Measurements from ENCODE around the gene COL1A2.

Gene COL1A2

DNA sequence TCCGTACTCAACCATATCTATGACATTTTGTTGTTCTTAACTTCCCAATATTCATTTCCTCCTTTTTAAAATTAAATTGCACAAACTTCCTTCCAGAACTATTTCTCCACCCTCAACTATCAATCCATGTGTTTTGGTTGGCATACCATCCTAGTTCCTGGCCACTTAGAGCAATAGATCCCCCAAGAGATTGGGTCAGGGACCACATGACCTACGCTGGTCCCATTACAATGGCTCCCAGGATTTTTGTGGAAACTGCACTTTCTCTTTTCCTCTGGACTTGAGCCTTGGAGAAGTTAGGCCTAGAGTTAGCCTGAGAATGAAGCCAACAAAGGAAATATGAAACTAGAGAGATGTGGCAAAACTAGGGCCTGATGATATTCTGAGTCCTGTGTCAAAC is 59.2 kb downstream of the COL1A2 start:
- no peak for DNase-seq (ENCODE audit: extremely low spot score)
- TF ChIP-seq, protein P1, sequence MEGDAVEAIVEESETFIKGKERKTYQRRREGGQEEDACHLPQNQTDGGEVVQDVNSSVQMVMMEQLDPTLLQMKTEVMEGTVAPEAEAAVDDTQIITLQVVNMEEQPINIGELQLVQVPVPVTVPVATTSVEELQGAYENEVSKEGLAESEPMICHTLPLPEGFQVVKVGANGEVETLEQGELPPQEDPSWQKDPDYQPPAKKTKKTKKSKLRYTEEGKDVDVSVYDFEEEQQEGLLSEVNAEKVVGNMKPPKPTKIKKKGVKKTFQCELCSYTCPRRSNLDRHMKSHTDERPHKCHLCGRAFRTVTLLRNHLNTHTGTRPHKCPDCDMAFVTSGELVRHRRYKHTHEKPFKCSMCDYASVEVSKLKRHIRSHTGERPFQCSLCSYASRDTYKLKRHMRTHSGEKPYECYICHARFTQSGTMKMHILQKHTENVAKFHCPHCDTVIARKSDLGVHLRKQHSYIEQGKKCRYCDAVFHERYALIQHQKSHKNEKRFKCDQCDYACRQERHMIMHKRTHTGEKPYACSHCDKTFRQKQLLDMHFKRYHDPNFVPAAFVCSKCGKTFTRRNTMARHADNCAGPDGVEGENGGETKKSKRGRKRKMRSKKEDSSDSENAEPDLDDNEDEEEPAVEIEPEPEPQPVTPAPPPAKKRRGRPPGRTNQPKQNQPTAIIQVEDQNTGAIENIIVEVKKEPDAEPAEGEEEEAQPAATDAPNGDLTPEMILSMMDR (IDR thresholded peaks at IDR 0.05; ENCODE audit: control extremely low read depth, extremely low read depth, low read depth, missing control alignments) = no peak
- POLR2A ChIA-PET = no interaction called here
- CTCF ChIA-PET = no interaction called here

DNA sequence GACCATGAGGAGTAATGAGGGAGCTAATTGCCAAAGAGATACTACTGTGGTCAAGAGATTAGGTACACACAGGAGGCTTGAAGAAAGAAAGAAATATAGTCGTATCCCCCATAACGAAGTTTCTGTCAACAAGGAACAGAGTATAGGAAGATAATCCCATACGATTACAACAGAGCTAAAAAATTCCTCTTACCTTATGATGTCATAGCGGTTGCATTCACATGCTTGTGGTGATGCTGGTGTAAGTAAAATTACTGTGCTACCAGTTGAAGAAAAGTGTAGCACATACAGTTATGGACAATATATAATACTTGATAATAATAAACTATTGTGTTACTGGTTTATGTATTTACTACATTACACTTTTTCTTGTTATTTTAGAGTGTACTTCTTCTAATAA is 63.3 kb downstream of the COL1A2 start:
- ChIA-PET POLR2A (no interaction called here), CTCF (interaction anchor here (1.7 to 3.7 kb wide), 2 partner anchors 9 to 12 kb away, joined by 3 to 28 read pairs; no protein-coding TSS in a partner anchor)
- TF ChIP-seq, protein P1 (IDR thresholded peaks at IDR 0.05; ENCODE audit: control extremely low read depth, extremely low read depth, low read depth, missing control alignments) = no peak
- DNase-seq (ENCODE audit: extremely low spot score) = no peak

DNA sequence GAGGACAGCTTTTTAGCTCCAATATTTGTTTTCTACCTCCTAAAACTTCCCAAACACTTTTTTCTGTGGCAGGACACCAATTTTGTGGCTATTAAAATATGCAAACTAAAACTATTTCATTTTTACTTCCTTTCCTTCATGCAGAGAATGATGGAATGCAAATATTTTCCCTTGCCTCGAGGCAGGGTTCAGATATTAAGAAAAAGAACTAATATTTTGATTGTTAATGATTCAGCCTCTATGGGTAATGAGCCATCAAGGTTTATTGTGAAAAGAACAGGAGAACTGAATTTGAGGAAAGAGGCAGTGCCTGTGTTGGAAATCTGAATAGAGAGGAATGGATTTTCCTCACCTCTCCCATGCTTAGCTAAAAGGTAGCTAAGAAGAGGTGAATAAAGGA is 71.8 kb downstream of the COL1A2 start:
- POLR2A ChIA-PET = no interaction called here
- CTCF ChIA-PET = interaction anchor here (2.7 kb wide), 1 partner anchor 17 kb away, joined by 12 read pairs; no protein-coding TSS in a partner anchor
- TF ChIP-seq, protein P1 (IDR thresholded peaks at IDR 0.05; ENCODE audit: control extremely low read depth, extremely low read depth, low read depth, missing control alignments) = no peak
- DNase-seq (ENCODE audit: extremely low spot score) = no peak

DNA sequence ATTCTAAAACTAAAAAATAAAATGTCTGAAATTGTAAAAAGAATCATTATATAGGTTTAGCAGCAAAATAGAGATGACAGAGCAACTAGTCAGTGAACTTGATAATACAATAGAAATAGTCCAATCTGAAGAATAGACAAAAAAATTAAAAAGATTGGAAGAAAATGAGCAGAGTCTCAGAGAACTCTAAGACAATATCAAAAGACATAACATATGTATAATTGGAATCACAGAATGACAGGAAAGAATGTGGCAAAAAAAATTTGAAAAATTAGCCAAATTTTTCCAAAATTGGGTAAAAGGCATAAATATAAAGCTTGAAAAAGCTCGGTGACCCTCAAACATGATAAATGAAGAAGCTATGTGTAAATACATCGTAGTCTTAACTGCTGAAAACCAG is 76.9 kb downstream of the COL1A2 start:
- POLR2A ChIA-PET = no interaction called here
- TF ChIP-seq, protein P1 (IDR thresholded peaks at IDR 0.05; ENCODE audit: control extremely low read depth, extremely low read depth, low read depth, missing control alignments) = no peak
- CTCF ChIA-PET = interaction anchor here (1.8 kb wide), 1 partner anchor 23 kb away, joined by 6 read pairs; no protein-coding TSS in a partner anchor
- DNase-seq (ENCODE audit: extremely low spot score) = no peak

DNA sequence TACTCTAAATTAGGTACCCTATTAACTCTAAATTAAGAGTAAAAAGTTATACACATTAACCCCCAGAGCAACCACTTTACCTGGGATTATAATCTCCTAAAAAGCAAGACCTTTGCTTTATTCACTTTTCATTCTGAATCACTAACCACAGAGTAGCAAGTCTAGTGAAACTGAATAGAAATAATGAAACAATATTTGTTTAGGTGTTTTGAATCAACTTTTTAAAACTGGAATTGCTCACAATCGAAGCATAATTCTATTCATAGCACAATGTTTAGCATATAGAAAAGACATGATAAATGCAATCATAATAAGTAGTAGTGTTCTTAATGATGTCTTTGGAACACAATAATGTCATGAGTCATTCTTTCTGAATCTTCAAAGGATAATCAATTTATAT is 77.9 kb downstream of the COL1A2 start:
- TF ChIP-seq, protein P1 (IDR thresholded peaks at IDR 0.05; ENCODE audit: control extremely low read depth, extremely low read depth, low read depth, missing control alignments) = no peak
- CTCF ChIA-PET = interaction anchor here (1.7 kb wide), 1 partner anchor 36 kb away, joined by 3 read pairs; no protein-coding TSS in a partner anchor
- DNase-seq (ENCODE audit: extremely low spot score) = no peak

DNA sequence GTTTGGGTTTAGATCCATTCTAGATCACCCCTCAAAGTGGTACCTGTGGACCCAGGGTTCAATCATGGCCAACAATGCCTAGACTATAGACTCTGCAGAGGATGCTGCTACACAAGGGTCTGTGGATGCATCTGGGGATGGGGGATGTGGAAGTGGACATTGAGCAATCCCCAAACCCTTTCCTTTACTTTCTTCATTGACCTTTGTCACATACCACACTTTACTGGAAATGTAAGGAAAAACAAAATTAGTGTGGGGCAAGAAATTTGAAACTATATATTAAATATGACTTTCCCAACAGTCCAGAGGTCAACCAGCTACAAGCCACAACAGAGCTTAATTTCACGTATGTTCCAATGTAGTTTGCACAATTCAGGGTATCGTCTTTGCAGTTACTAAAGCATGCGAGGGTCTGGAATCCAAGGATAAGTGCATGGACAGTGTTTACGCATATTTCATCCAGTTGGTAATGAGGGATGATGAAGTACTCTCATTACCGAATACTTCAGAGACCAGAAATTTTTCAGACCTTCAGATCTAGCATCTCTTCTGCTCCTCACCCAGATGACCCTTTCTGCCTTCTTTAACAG is 81.7 kb downstream of the COL1A2 start:
- no peak for DNase-seq (ENCODE audit: extremely low spot score)

More for the DNA sequence above, 77.9 kb downstream of the COL1A2 start:
- POLR2A ChIA-PET = no interaction called here

More for the DNA sequence above, 81.7 kb downstream of the COL1A2 start:
- POLR2A ChIA-PET = no interaction called here
- TF ChIP-seq, protein P1 (IDR thresholded peaks at IDR 0.05; ENCODE audit: control extremely low read depth, extremely low read depth, low read depth, missing control alignments) = no peak
- CTCF ChIA-PET = interaction anchor here (1.2 to 1.3 kb wide), 2 partner anchors 14 to 27 kb away, joined by 3 read pairs; no protein-coding TSS in a partner anchor

All from GM10248 (cell line).